Adrenal gland (tissue), 5 donors: ENCODE results near the gene CKAP5.

Experiments used
- CTCF ChIP-seq, 6 experiments: fragments of 450-650 bp in 4 of 6; fragments of 200-600 bp in 2 of 6; sonication (generic) in 1 of 6; IDR thresholded peaks; 1 replicate in 5 of 6; 2 replicates in 1 of 6; pipeline versions ENCODE4 v1.5.1 to v1.8.0; 2016 to 2021; ENCODE audit warnings: antibody characterized with exemption in 6 of 6, mild to moderate bottlenecking in 2 of 6, moderate library complexity in 1 of 6
- POLR2A ChIP-seq, 2 donors: fragments of 450-650 bp; IDR thresholded peaks; one replicate each; pipeline ENCODE4 v1.6.1; 2017; ENCODE audit warnings: antibody characterized with exemption in 2 of 2, mild to moderate bottlenecking in 2 of 2, moderate library complexity in 1 of 2
- donor health status: DM: no; HTN: no; CAD: no.

GRCh38 chr11:46858920-46859546 is 13.0 kb upstream of the CKAP5 start:
- no peak for TF ChIP-seq POLR2A (IDR thresholded peaks at IDR 0.05)
- TF ChIP-seq CTCF (IDR thresholded peaks at IDR 0.05): no peak
